PFSK-1 (cell line): Measurements from ENCODE around the gene CTNNA3.

Experiments used
- FOXP2 ChIP-seq: optimal IDR thresholded peaks from 2 replicates; pipeline ENCODE3; 2011; ENCODE audit warnings: borderline replicate concordance, control low read depth, inconsistent platforms; ENCODE audit not compliant: insufficient read depth; ENCODE audit errors: extremely low read length, extremely low read depth
- POLR2AphosphoS5 ChIP-seq: IDR thresholded peaks from 2 replicates; pipeline ENCODE4 v1.6.1; 2012; ENCODE audit warnings: low read depth, mild to moderate bottlenecking, control low read depth, low read length, moderate library complexity
- SIN3A ChIP-seq: IDR thresholded peaks from 2 replicates; pipeline ENCODE4 v1.6.1; 2012; ENCODE audit warnings: mild to moderate bottlenecking, low read length, moderate library complexity, borderline replicate concordance; ENCODE audit not compliant: insufficient read depth
- TAF1 ChIP-seq: IDR thresholded peaks from 2 replicates; pipeline ENCODE4 v1.6.1; 2012; ENCODE audit warnings: low read length, control low read depth, borderline replicate concordance; ENCODE audit not compliant: insufficient read depth
- TF ChIP-seq, protein P1 (sequence below), 2 experiments: IDR thresholded peaks; 2 replicates each; pipeline versions ENCODE4 v1.6.1 to v1.8.0; 2011 to 2012; ENCODE audit warnings: low read depth in 2 of 2, low read length in 2 of 2, control low read depth in 1 of 2, inconsistent platforms in 1 of 2, mild to moderate bottlenecking in 1 of 2, moderate library complexity in 1 of 2; ENCODE audit not compliant: insufficient read depth in 1 of 2

CTNNA3 gene

DNA sequence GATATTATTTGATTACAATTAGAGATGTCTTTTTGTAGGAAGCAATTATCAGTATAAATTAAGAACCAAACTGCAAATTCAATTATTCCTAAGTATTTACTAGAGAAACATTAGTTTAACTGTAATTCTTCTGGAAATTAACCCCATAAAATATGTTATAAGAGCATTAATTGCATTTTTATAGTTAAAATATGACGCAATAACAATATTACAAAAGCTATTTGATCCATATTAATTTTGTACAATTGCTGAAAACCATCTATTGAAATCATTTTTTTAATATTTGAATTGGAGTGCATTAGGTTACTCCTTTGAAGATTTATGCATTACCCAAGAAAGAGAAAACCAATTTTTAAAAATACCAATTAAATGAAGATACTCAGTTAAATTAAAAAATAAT lies 1024.9 kb downstream of the CTNNA3 start:
- TF ChIP-seq SIN3A (no peak), FOXP2 (no peak), TAF1 (no peak), POLR2AphosphoS5 (no peak)
- TF ChIP-seq, protein P1, sequence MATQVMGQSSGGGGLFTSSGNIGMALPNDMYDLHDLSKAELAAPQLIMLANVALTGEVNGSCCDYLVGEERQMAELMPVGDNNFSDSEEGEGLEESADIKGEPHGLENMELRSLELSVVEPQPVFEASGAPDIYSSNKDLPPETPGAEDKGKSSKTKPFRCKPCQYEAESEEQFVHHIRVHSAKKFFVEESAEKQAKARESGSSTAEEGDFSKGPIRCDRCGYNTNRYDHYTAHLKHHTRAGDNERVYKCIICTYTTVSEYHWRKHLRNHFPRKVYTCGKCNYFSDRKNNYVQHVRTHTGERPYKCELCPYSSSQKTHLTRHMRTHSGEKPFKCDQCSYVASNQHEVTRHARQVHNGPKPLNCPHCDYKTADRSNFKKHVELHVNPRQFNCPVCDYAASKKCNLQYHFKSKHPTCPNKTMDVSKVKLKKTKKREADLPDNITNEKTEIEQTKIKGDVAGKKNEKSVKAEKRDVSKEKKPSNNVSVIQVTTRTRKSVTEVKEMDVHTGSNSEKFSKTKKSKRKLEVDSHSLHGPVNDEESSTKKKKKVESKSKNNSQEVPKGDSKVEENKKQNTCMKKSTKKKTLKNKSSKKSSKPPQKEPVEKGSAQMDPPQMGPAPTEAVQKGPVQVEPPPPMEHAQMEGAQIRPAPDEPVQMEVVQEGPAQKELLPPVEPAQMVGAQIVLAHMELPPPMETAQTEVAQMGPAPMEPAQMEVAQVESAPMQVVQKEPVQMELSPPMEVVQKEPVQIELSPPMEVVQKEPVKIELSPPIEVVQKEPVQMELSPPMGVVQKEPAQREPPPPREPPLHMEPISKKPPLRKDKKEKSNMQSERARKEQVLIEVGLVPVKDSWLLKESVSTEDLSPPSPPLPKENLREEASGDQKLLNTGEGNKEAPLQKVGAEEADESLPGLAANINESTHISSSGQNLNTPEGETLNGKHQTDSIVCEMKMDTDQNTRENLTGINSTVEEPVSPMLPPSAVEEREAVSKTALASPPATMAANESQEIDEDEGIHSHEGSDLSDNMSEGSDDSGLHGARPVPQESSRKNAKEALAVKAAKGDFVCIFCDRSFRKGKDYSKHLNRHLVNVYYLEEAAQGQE (IDR thresholded peaks at IDR 0.05; ENCODE audit: insufficient read depth in 1 of 2, low read depth in 2 of 2, low read length in 2 of 2): no peak

DNA sequence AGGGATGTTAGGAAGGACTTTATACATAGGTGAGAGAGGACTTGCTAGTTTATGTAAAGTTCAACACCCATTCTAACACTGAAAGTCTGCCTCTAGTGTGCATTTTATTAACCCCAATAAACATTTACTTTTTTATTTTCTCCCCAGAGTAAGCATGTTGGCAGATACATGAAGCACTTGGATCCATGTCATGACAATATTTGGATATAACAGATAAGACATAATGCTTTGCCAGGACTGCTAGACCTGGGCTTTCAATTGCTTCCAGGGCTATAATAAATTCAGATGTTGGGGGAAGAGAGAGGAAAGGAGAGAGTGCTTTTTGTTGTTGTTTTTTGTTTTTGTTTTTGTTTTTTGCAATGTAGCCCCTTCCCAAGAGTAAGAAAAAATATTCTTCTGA lies 1039.5 kb downstream of the CTNNA3 start:
- TF ChIP-seq, protein P1 (IDR thresholded peaks at IDR 0.05; ENCODE audit: insufficient read depth in 1 of 2, low read depth in 2 of 2, low read length in 2 of 2): no peak
- no peak for TF ChIP-seq SIN3A
- no peak for TF ChIP-seq FOXP2
- no peak for TF ChIP-seq POLR2AphosphoS5
- TF ChIP-seq TAF1: no peak

- no peak for TF ChIP-seq FOXP2
- TF ChIP-seq TAF1: no peak
- TF ChIP-seq SIN3A: no peak
- no peak for TF ChIP-seq POLR2AphosphoS5
- TF ChIP-seq, protein P1 (IDR thresholded peaks at IDR 0.05; ENCODE audit: insufficient read depth in 1 of 2, low read depth in 2 of 2, low read length in 2 of 2): no peak
Measured at GRCh38 chr10:66654861-66655260, 1041.1 kb downstream of the CTNNA3 start.

DNA sequence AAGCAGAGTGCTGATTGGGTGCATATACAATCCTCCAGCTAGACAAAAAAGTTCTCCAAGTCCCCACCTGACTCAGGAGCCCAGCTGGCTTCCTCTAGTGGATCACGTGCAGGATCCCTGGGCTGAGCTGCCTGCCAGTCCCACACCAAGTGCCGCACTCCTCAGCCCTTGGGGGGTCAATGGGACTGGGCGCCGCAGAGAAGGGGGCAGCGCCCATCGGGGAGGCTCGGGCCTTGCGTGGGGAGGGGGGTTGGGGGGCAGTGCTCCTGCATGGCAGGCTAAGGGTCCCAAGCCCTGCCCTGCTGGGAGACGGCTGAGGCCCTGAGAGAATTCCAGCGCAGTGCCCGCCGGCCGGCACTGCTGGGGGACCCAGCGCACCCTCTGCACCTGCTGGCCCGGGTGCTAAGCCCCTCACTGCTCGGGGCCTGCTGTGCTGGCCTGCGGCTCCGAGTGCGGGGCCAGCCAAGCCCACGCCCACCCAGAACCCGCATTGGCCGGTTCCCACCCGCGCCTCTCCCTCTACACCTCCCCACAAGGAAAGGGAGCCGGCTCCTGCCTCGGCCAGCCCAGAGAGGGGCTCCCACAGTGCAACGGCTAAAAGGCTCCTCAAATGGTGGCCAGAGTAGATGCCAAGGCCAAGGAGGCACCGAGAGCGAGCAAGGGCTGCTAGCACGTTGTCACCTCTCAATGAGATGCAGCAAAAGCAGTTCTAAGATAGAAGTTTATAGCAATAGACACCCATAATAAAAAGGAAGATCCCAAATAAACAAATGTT lies 1044.5 kb downstream of the CTNNA3 start:
- no peak for TF ChIP-seq FOXP2
- TF ChIP-seq SIN3A: no peak
- no peak for TF ChIP-seq POLR2AphosphoS5
- TF ChIP-seq, protein P1 (IDR thresholded peaks at IDR 0.05; ENCODE audit: insufficient read depth in 1 of 2, low read depth in 2 of 2, low read length in 2 of 2): no peak
- no peak for TF ChIP-seq TAF1

- TF ChIP-seq TAF1 (no peak), POLR2AphosphoS5 (no peak), SIN3A (no peak)
- TF ChIP-seq, protein P1 (IDR thresholded peaks at IDR 0.05; ENCODE audit: insufficient read depth in 1 of 2, low read depth in 2 of 2, low read length in 2 of 2): no peak
Measured at GRCh38 chr10:66649626-66650025, 1046.4 kb downstream of the CTNNA3 start.
